Activated naive CD8-positive, alpha-beta T cell (primary cell): ENCODE results near the gene REPIN1.

ENCODE experiments used
- H3K27ac Mint-ChIP-seq: one replicate; pipeline ENCODE4 v1.8.0; 2021; ENCODE audit warnings: mixed read lengths
- H3K27me3 Mint-ChIP-seq: one replicate; pipeline ENCODE4 v1.8.0; 2021; ENCODE audit warnings: mixed read lengths
- H3K36me3 Mint-ChIP-seq: one replicate; pipeline ENCODE4 v1.8.0; 2021; ENCODE audit warnings: mixed read lengths
- H3K4me1 Mint-ChIP-seq: one replicate; pipeline ENCODE4 v1.8.0; 2021; ENCODE audit warnings: low read depth, mixed read lengths
- H3K4me3 Mint-ChIP-seq: one replicate; pipeline ENCODE4 v1.8.0; 2021; ENCODE audit warnings: mild to moderate bottlenecking, mixed read lengths
- H3K9me3 Mint-ChIP-seq: one replicate; pipeline ENCODE4 v1.8.0; 2021; ENCODE audit warnings: low read depth, mixed read lengths

The REPIN1 gene

DNA sequence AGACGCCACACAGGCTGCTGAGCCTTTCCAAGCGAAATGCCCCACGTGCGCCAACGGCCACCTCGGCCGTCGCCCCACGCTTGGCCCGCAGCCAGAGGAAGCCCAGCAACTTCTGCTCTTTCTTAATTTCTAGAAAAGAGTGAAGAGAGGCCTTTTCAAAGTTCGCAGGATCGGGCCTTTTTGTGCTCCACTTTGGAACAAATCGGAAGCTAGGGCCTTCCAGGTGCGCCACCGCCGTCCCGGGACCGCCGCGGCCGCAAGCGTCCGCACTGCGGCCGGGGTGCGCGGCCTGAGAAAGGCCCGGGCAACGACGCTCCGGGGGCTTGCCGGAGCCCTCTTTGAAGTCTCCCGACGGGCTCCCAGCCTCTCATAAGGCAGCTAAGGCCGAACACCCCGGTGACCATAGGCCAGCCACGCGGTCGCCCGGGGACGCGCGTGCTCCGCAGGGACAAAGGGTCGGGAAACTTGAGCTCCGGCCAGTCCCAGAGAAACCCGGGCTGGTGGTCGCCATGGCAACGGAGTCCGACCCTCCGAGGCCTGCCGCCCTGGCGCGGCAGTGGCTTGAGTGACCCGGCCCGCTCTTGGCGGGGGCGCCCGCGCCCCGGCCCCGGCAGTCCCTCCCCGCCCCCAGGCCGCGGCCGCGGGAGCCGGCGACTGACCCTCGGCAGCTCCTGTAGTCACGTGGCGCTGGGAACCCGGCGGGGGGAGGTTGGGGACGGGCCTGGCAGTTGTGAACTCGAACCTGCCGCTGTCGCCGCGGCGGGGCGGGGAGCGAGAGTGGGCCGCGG is at the start of gene REPIN1:
Gene REPIN1 (plus strand): TSS at position 727 of the 788 bp plus-strand sequence. CDS start 890 bp downstream, outside the sequence.
- Mint-ChIP-seq H3K27me3 (no peaks in the 10 kb centered on the region), H3K4me3 (peak within 1 kb of the TSS; percentile 96), H3K4me1 (peaks cover 51% of the 10 kb centered on the region), H3K9me3 (no peaks in the 10 kb centered on the region), H3K36me3 (no peaks in the 10 kb centered on the region), H3K27ac (peak within 1 kb of the TSS; percentile 100)

DNA sequence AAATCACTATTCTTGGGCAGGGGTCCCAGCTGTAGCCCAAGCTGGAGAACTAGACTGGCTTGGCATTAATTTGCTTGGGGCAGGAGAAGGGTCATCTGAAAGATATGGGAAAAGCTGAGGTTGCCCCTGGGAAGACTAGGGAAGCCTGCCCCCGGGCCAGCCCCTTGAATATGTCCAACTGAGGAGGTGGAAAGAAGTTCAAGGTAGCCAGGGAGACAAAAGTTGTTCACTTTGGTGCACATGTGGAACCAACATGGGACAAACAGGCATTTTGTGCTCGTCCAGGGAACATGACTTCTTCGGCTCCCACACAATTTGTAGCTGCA is 46.9 kb upstream of the REPIN1 start:
- Mint-ChIP-seq H3K4me1 (peaks cover 50% of the 10 kb centered on the region), H3K27ac (peak overlapping the region; percentile 98), H3K9me3 (no peaks in the 10 kb centered on the region), H3K4me3 (peak overlapping the region; percentile 96), H3K27me3 (no peaks in the 10 kb centered on the region), H3K36me3 (peaks cover 17% of the 10 kb centered on the region)

DNA sequence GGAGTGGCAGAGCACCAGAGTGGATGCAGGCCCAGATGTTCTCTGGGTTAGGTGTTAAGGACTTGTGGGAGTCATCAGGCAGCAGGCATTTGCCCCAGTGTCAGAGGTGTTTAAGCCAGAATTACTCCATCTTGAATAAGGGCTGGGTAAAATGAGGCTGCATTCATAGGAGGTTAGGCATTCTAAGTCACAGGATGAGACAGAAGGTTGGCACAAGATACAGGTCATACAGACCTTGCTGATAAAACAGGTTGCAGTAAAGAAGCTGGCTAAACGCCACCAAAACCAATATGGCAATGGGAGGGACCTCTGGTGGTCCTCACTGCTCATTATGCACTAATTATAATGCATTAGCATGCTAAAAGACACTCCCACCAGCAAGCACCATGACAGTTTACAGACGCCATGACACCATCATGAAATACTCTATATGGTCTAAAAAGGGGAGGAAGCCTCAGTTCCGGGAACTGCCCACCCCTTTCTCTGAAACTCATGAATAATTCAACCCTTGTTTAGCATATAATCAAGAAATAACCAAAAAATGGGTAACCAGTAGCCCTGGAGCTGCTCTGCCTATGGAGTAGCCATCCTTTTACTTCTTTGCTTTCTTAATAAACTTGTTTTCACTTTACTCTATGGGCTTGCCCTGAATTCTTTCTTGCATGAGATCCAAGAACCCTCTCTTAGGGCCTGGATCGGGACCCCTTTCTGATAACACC is 46.3 kb upstream of the REPIN1 start:
- peak overlapping the region; percentile 98 for H3K27ac Mint-ChIP-seq
- H3K4me1 Mint-ChIP-seq, result peaks cover 52% of the 10 kb centered on the region
- H3K36me3 Mint-ChIP-seq, result peaks cover 20% of the 10 kb centered on the region
- no peaks in the 10 kb centered on the region for H3K9me3 Mint-ChIP-seq
- H3K27me3 Mint-ChIP-seq, result no peaks in the 10 kb centered on the region
- H3K4me3 Mint-ChIP-seq, result peak overlapping the region; percentile 96

DNA sequence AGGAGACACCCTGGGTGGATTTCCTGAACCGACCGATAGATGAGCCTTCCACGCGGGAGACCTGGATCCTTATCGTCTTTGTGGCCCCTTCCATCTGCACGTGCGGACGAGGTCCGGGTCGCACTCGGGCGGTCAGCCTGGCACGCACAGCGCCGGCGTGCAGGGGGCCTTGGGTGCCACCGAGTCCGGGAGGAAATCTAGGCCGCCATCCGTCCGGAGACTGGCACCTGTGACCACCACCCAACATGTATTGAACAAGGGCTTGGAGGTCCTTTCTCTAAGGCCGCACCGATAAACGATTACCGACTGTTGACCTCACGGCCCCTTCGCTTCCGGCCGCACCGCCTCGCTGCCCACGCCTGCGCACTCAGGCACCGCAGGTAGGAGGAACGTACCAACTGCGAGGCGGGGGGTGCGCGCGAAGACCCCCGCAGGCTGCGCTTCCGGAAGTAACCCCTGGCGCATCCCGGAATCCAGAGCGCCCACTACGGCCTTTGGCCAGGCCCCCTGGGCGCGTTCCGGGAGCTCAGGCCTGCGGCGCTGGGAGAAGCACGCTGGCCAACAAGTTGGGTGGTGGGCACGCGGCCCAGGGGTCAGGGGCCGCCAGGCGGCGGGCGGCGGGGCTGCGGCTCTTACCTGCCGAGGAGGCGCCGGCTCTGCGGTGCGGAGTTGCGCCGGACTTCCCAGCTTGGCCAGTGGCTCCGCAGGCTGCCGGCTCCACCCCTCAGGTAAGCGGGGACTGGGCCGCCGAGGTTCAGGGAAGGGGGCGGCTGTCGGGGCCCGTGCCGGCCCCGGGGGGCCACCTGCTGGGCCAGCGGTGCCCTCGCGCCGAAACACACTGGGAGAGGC is 45.6 kb upstream of the REPIN1 start, which contains the start of the genes ACTR3C and LRRC61:
Gene ACTR3C (minus strand): TSS at position 713 of the 849 bp plus-strand sequence. CDS start 28,249 bp downstream, outside the sequence.
Gene LRRC61 (plus strand): TSS at position 523 of the 849 bp plus-strand sequence. CDS start 13,507 bp downstream, outside the sequence.
- H3K4me1 Mint-ChIP-seq, result peaks cover 50% of the 10 kb centered on the region
- no peaks in the 10 kb centered on the region for H3K9me3 Mint-ChIP-seq
- peaks cover 15% of the 10 kb centered on the region for H3K36me3 Mint-ChIP-seq
- no peaks in the 10 kb centered on the region for H3K27me3 Mint-ChIP-seq
- H3K4me3 Mint-ChIP-seq, result peak within 1 kb of the TSS; percentile 98
- H3K27ac Mint-ChIP-seq, result peak within 1 kb of the TSS; percentile 99

DNA sequence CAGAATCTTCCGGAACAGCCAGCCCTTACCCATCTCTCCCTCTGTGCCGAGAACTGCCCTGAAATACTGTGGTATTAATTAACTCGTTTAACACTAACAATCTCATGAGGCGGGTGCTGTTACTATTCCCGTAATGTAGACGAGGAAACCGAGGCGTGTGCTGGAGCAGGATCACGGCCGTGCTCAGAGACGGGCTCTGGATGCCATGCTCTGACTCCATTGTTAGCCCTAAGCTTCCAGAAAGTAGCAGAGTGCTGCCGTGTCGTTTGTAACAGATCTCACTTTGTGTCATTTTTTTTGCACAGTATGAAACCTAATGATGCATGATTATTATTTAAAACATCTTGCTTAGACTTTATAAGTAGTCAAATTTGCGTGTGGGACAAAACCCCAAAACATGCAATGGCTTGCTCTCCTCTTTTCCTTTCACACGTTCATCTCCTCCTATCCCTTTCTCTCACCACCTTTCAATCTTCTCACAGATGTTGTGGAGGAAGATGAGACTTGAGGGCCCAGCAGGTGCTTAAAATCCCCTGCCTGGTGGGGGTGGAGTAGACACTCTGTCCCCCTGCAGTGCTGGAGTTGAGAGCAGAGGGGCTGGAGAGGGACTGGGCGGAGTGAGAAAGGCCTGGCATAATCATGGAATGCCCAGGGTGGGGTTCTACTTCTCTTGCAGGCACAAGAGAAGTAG is 44.8 kb upstream of the REPIN1 start:
- H3K27ac Mint-ChIP-seq, result peak overlapping the region; percentile 99
- H3K36me3 Mint-ChIP-seq, result peaks cover 15% of the 10 kb centered on the region
- H3K9me3 Mint-ChIP-seq, result no peaks in the 10 kb centered on the region
- peaks cover 50% of the 10 kb centered on the region for H3K4me1 Mint-ChIP-seq
- peak overlapping the region; percentile 98 for H3K4me3 Mint-ChIP-seq
- H3K27me3 Mint-ChIP-seq, result no peaks in the 10 kb centered on the region

GRCh38 chr7:150324373-150324961 is 44.2 kb upstream of the REPIN1 start:
- Mint-ChIP-seq H3K9me3 (no peaks in the 10 kb centered on the region), H3K36me3 (peaks cover 15% of the 10 kb centered on the region), H3K27me3 (no peaks in the 10 kb centered on the region), H3K27ac (peak overlapping the region; percentile 99), H3K4me1 (peaks cover 50% of the 10 kb centered on the region), H3K4me3 (peak overlapping the region; percentile 98)

GRCh38 chr7:150325110-150325611 is 43.5 kb upstream of the REPIN1 start:
- H3K27me3 Mint-ChIP-seq, result no peaks in the 10 kb centered on the region
- peak overlapping the region; percentile 98 for H3K4me3 Mint-ChIP-seq
- peak overlapping the region; percentile 99 for H3K27ac Mint-ChIP-seq
- H3K4me1 Mint-ChIP-seq, result peaks cover 47% of the 10 kb centered on the region
- peaks cover 15% of the 10 kb centered on the region for H3K36me3 Mint-ChIP-seq
- no peaks in the 10 kb centered on the region for H3K9me3 Mint-ChIP-seq

- Mint-ChIP-seq H3K27me3 (no peaks in the 10 kb centered on the region), H3K4me3 (peak overlapping the region; percentile 35), H3K36me3 (peaks cover 15% of the 10 kb centered on the region), H3K27ac (peak overlapping the region; percentile 54), H3K4me1 (peaks cover 43% of the 10 kb centered on the region), H3K9me3 (no peaks in the 10 kb centered on the region)
Measured at GRCh38 chr7:150325901-150326300, 42.7 kb upstream of the REPIN1 start.

DNA sequence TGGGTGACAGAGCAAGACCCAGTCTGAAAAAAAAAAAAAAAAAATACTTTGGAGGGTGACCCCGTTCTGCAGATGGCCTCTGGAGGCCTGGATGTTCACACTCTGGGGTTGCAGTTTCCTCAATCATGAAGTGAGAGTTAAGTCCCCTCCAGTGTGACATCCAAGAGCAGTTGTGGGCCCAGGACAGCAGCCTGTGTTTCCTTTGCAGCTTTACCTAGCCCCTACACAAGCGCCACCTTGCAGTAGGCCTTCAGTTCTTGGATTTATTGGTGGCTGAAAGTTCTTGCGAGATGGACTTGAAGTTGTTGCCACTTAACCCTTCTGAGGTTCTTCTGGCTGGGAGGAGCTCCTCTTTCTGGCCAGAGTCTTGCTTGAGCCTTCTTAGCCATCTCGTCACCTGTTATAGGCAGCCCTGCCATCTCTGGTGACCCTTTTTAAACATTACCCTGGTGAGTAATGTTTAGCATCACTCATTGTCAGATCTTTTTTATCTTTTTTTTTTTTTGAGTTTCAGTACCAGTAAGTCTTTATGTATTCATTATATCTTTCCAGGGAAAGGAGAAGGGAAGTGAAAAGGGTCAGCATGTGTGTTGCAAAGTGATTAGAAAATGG is 41.9 kb upstream of the REPIN1 start:
- Mint-ChIP-seq H3K4me1 (peaks cover 37% of the 10 kb centered on the region), H3K9me3 (no peaks in the 10 kb centered on the region), H3K27me3 (no peaks in the 10 kb centered on the region), H3K27ac (no peak overlapping the region), H3K36me3 (peaks cover 14% of the 10 kb centered on the region), H3K4me3 (no peak overlapping the region)

DNA sequence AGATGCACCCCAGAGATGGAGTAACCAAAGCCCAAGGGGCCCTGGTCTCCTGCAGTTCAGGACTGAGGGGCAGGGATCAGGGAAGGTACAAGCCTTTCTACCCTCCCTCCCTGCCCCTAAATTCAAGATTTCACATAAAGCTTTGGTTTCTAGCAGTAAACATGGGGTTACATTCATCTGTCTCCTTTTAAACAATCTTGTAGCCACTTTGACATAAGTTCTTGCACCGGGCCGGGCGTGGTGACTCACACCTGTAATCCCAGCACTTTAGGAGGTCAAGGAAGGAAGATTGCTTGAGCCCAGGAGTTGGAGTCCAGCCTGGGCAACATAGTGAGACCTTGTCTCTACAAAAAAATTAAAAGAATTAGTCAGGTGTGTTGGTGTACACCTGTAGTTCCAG is 41.3 kb upstream of the REPIN1 start:
- H3K4me3 Mint-ChIP-seq, result no peak overlapping the region
- H3K4me1 Mint-ChIP-seq, result peaks cover 32% of the 10 kb centered on the region
- H3K27me3 Mint-ChIP-seq, result no peaks in the 10 kb centered on the region
- H3K9me3 Mint-ChIP-seq, result no peaks in the 10 kb centered on the region
- H3K36me3 Mint-ChIP-seq, result peaks cover 14% of the 10 kb centered on the region
- no peak overlapping the region for H3K27ac Mint-ChIP-seq

GRCh38 chr7:150329331-150330120 is 39.1 kb upstream of the REPIN1 start:
- peaks cover 16% of the 10 kb centered on the region for H3K4me1 Mint-ChIP-seq
- H3K9me3 Mint-ChIP-seq, result no peaks in the 10 kb centered on the region
- no peak overlapping the region for H3K27ac Mint-ChIP-seq
- H3K4me3 Mint-ChIP-seq, result no peak overlapping the region
- H3K27me3 Mint-ChIP-seq, result no peaks in the 10 kb centered on the region
- peaks cover 14% of the 10 kb centered on the region for H3K36me3 Mint-ChIP-seq

- Mint-ChIP-seq H3K27ac (no peak overlapping the region), H3K27me3 (no peaks in the 10 kb centered on the region), H3K4me3 (no peak overlapping the region), H3K9me3 (no peaks in the 10 kb centered on the region), H3K36me3 (peaks cover 8% of the 10 kb centered on the region), H3K4me1 (peaks cover 8% of the 10 kb centered on the region)
Measured at GRCh38 chr7:150330211-150330885, 38.3 kb upstream of the REPIN1 start.
